Activated B cell treated with CpG ODN at 0.5 μM for 24 hours (primary cell): ENCODE results near the gene RPL13. TPM values are rescaled to one million over a fixed set of nuclear protein-coding genes. Genes with fewer than 3 reads are reported as not detected.

ENCODE experiments used
- ATAC-seq: fragments of 200-7000 bp; cut with Tn5 transposase; one replicate; pipeline ENCODE4 v1.10.0; 2021; ENCODE audit warnings: low read depth, mild to moderate bottlenecking, moderate library complexity
- CTCF ChIA-PET: fragments of 350-600 bp; sonication (Branson Sonifier 250); formaldehyde crosslinking; loops from one replicate; lab custom pipeline; 2021; ENCODE audit warnings: antibody characterized with exemption; lab: Charles Lee
- POLR2A ChIA-PET: fragments of 350-600 bp; sonication (Branson Sonifier 250); formaldehyde crosslinking; loops from one replicate; lab custom pipeline; 2021; ENCODE audit warnings: antibody characterized with exemption; lab: Charles Lee
- DNase-seq: peaks from one replicate; pipeline ENCODE4 v3.0.0; 2022
- H3K27ac Mint-ChIP-seq: one replicate; pipeline ENCODE4 v1.8.0; 2020; ENCODE audit warnings: mixed read lengths
- H3K27me3 Mint-ChIP-seq: one replicate; pipeline ENCODE4 v1.8.0; 2021; ENCODE audit warnings: mixed read lengths
- H3K36me3 Mint-ChIP-seq: one replicate; pipeline ENCODE4 v1.8.0; 2021; ENCODE audit warnings: low read depth, mixed read lengths
- H3K4me1 Mint-ChIP-seq: one replicate; pipeline ENCODE4 v1.8.0; 2021; ENCODE audit warnings: mixed read lengths
- H3K4me3 Mint-ChIP-seq: one replicate; pipeline ENCODE4 v1.8.0; 2020; ENCODE audit warnings: mild to moderate bottlenecking, mixed read lengths
- H3K9me3 Mint-ChIP-seq: one replicate; pipeline ENCODE4 v1.8.0; 2020; ENCODE audit warnings: mixed read lengths
- intact Hi-C: fragments of 100-400 bp; cut with micrococcal nuclease; formaldehyde crosslinking; loops from one replicate; pipeline ENCODE4 v1.15.1; 2024
- total RNA-seq: library from RNA; stranded (reverse); gene quantifications from 2 replicates; pipeline ENCODE4 v1.2.3, GENCODE V29; 2022
- TF ChIP-seq, protein P1 (sequence below): fragments of 200-600 bp; IDR thresholded peaks from one replicate; pipeline ENCODE4 v1.8.0; 2022; ENCODE audit warnings: antibody characterized with exemption, mild to moderate bottlenecking

Gene RPL13
- total RNA-seq, 1 donor from 2014 or later = 3,566 TPM

DNA sequence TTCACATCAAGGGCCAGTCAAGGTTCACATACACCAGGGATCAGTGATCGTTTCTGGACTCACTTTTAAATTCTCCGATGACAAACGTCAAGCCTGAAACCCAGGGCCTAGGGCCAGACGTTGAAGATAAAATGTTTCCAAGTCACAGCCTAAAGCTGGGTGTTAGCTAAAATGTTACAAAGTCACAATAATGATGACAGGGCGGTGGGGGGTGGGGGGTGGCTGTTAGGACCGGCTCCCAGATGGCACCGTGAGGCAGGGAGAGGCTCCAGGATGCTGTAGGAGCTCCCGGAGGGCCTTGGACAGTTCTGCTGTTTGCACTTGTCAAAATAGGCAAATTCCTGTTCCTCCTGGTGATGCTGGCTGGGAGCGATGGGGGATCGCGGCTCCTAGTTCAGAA is 16.4 kb upstream of the RPL13 start:
- intact Hi-C loops = no loop called here
- TF ChIP-seq, protein P1, sequence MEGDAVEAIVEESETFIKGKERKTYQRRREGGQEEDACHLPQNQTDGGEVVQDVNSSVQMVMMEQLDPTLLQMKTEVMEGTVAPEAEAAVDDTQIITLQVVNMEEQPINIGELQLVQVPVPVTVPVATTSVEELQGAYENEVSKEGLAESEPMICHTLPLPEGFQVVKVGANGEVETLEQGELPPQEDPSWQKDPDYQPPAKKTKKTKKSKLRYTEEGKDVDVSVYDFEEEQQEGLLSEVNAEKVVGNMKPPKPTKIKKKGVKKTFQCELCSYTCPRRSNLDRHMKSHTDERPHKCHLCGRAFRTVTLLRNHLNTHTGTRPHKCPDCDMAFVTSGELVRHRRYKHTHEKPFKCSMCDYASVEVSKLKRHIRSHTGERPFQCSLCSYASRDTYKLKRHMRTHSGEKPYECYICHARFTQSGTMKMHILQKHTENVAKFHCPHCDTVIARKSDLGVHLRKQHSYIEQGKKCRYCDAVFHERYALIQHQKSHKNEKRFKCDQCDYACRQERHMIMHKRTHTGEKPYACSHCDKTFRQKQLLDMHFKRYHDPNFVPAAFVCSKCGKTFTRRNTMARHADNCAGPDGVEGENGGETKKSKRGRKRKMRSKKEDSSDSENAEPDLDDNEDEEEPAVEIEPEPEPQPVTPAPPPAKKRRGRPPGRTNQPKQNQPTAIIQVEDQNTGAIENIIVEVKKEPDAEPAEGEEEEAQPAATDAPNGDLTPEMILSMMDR = no peak
- POLR2A ChIA-PET = interaction anchor here (0.7 kb wide), 1 partner anchor 14 kb away, joined by 9 read pairs; no protein-coding TSS in a partner anchor
- ATAC-seq (no peak), DNase-seq (no peak)
- H3K27ac Mint-ChIP-seq = no peak overlapping the region
- no peaks in the 10 kb centered on the region for H3K9me3 Mint-ChIP-seq
- no peaks in the 10 kb centered on the region for H3K27me3 Mint-ChIP-seq
- H3K4me3 Mint-ChIP-seq = no peak overlapping the region
- CTCF ChIA-PET = no interaction called here
- H3K4me1 Mint-ChIP-seq = peaks cover 3% of the 10 kb centered on the region
- H3K36me3 Mint-ChIP-seq = peaks cover 55% of the 10 kb centered on the region

DNA sequence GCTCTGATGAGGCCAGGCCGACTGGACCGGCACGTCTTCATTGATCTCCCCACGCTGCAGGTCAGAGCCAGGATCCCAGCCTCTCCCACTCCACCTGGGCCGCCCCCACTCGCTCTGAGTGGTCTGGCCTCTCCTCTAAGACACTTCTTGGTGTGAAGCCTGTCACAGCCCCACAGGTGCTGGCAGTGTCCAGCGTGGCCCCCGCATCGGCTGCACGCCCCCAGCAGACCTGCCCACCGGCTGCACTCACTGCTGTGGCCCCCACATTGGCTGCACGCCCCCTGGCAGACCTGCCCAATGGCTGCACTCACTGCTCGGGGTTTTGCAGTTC is 15.8 kb upstream of the RPL13 start:
- Mint-ChIP-seq H3K27me3 (no peaks in the 10 kb centered on the region), H3K4me1 (peaks cover 5% of the 10 kb centered on the region), H3K36me3 (peaks cover 60% of the 10 kb centered on the region), H3K4me3 (no peak overlapping the region), H3K9me3 (no peaks in the 10 kb centered on the region), H3K27ac (no peak overlapping the region)
- intact Hi-C loops = no loop called here
- DNase-seq (no peak), ATAC-seq (no peak)
- ChIA-PET CTCF (no interaction called here), POLR2A (no interaction called here)
- TF ChIP-seq, protein P1 = no peak

DNA sequence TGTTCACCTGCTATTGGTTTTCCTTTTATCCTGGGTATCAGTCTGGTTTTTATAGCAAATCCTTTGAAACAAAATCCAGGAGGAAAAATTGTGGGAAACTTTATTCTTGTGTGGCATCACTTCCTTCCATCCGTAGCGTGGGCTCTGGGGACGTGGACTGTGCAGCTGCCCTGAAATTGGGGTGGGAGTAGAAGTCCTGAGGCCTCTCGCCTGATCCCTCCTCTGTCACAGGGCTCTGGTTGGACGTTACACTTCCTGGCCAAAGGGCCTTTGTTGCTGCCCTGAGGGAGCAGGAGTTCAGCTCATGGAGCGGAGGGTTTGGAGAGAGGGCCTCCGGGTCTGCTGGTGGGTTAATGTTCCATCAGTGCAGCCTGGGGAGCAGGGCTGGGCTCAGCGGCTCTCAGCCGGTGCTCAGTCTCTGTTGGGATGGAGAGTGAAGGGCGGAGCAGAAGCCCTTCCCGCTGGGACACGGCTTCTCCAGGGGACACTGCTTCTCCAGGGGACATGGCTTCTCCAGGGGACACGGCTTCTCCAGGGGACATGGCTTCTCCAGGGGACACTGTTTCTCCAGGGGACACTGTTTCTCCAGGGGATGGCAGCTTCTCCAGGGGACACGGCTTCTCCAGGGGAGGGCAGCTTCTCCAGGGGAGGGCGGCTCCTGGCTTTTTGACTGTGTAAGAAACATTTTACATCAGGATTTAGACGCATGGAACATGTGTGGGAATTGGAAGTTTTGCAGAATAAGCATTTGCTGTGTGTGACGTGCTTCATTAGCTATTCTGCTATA is 15.2 kb upstream of the RPL13 start:
- TF ChIP-seq, protein P1 = no peak
- DNase-seq (no peak), ATAC-seq (no peak)
- ChIA-PET POLR2A (interaction anchor here (0.7 kb wide), 1 partner anchor 440 kb away, joined by 4 read pairs; no protein-coding TSS in a partner anchor), CTCF (no interaction called here)
- H3K27me3 Mint-ChIP-seq = no peaks in the 10 kb centered on the region
- peaks cover 5% of the 10 kb centered on the region for H3K4me1 Mint-ChIP-seq
- no peaks in the 10 kb centered on the region for H3K9me3 Mint-ChIP-seq
- no peak overlapping the region for H3K4me3 Mint-ChIP-seq
- intact Hi-C loops = no loop called here
- no peak overlapping the region for H3K27ac Mint-ChIP-seq
- peaks cover 63% of the 10 kb centered on the region for H3K36me3 Mint-ChIP-seq

DNA sequence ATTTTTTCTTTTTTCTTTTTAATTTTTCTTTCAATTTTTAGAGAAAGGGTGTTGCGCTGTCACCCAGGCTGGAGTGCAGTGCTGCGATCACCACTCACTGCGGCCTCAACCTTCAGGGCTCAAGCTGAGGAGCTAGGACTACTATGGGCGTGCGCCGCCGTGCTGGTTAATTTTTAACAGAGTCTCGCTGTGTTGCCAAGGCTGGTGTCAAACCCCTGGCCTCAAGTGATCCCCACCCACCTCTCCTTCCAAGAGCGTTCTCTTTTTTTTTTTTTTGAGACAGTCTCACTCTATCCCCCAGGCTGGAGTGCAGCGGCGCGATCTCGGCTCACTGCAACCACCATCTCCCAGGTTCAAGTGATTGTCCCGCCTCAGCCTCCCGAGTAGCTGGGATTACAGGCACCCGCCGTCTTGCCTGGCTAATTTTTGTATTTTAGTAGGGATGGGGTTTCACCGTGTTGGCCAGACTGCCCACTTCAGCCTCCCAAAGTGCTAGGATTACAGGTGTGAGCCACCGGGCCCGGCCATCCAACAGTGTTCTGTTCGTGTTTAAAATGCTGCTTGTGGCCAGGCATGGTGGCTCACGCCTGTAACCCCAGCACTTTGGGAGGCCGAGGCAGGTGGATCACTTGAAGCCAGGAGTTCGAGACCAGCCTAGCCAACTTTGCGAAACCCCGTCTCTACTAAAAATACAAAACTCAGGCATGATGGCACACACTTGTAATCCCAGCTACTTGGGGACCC is 14.5 kb upstream of the RPL13 start:
- Mint-ChIP-seq H3K27me3 (no peaks in the 10 kb centered on the region), H3K27ac (no peak overlapping the region), H3K4me1 (peaks cover 5% of the 10 kb centered on the region), H3K36me3 (peaks cover 69% of the 10 kb centered on the region), H3K4me3 (no peak overlapping the region), H3K9me3 (no peaks in the 10 kb centered on the region)
- TF ChIP-seq, protein P1 = no peak
- DNase-seq (no peak), ATAC-seq (no peak)
- intact Hi-C loops = no loop called here
- ChIA-PET CTCF (no interaction called here), POLR2A (interaction anchor here (0.7 kb wide), 1 partner anchor 439 kb away, joined by 4 read pairs; no protein-coding TSS in a partner anchor)

DNA sequence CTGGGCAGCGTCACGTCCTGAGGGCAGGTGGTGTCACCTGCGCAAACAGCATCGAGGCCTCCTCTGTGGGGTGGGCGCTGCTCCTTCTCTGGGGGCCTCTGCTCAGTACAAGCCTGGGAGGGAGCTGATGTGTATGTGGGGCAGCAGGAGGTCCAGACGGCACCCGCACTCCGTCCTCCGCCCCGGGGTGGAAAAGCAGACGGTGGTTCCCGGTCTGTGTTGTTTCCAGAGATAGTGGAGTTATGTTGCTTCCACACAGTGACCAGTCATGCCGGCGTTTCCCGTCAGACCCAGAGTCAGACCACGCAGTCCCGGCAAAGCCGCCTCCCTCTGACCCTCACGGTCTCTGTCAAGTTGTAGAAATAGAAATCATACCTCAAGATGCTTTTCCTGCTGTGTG is 13.7 kb upstream of the RPL13 start:
- CTCF ChIA-PET = no interaction called here
- TF ChIP-seq, protein P1 = no peak
- no peak overlapping the region for H3K27ac Mint-ChIP-seq
- no peak for ATAC-seq
- H3K4me1 Mint-ChIP-seq = peaks cover 5% of the 10 kb centered on the region
- no peak for DNase-seq
- intact Hi-C loops = no loop called here
- no peaks in the 10 kb centered on the region for H3K27me3 Mint-ChIP-seq
- H3K9me3 Mint-ChIP-seq = no peaks in the 10 kb centered on the region
- POLR2A ChIA-PET = no interaction called here
- no peak overlapping the region for H3K4me3 Mint-ChIP-seq
- peaks cover 71% of the 10 kb centered on the region for H3K36me3 Mint-ChIP-seq
